IPS-18a (cell line): ENCODE data around the gene STARD3.
"Not testable (repeated sequence)": the region's sequence is repeated elsewhere in the genome, so short reads cannot be mapped to it uniquely, and the experiment has no call there.

Source experiments
- H3K27ac ChIP-seq: one replicate; pipeline ENCODE4 v1.5.1; 2013; ENCODE audit warnings: low read length
- H3K27me3 ChIP-seq: one replicate; pipeline ENCODE4 v1.6.1; 2013; ENCODE audit warnings: mild to moderate bottlenecking, low read length; ENCODE audit not compliant: control insufficient read depth, insufficient read depth
- H3K36me3 ChIP-seq: one replicate; pipeline ENCODE4 v1.6.1; 2013; ENCODE audit warnings: low read depth, low read length; ENCODE audit not compliant: control insufficient read depth
- H3K4me1 ChIP-seq: one replicate; pipeline ENCODE4 v1.6.1; 2013; ENCODE audit warnings: low read depth, low read length; ENCODE audit not compliant: control insufficient read depth
- H3K4me3 ChIP-seq: one replicate; pipeline ENCODE4 v1.5.1; 2013; ENCODE audit warnings: low read length
- H3K9ac ChIP-seq: one replicate; pipeline ENCODE4 v1.6.1; 2013; ENCODE audit warnings: mild to moderate bottlenecking, low read length, moderate library complexity
- H3K9me3 ChIP-seq: one replicate; pipeline ENCODE4 v1.6.1; 2013; ENCODE audit warnings: low read depth, low read length; ENCODE audit not compliant: control insufficient read depth

The STARD3 gene

DNA sequence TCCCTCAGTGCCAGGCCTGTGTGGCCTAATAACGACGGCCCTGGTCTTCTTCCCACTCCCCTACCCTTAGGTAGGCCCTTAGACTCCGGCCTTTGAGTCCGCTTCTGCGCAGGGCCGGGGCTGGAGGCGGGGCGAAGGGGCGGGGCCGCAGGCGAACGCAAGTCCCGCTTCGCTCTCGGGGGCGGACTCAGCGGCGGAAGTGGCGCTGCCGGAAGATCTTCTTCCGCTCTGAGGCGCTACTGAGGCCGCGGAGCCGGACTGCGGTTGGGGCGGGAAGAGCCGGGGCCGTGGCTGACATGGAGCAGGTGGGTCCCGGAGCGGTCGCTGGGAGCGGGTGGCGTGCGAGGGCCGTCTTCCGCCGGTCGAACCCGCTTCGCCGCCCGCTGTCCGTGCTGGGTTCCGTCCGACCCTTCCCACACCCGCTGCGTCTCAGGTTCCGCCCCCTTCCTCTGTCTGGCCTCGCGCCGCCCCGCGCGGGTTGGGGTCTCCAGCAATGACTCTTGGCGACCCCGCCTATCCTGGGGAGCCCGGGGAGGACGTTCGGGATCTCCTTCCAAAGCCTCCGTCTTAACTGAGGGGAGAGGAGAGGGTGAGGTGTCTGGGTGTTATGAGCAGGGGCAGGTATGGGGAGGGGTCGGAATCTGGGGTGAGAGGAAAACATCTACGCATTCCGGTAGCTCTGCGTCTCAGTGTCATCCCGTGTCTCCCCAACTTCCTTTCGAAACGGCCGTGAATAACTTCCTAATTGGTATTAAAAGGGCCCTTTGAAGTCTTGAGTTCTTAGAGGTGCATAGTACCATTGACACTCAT is at the start of gene STARD3:
TSS of gene STARD3 (plus strand) at position 218 of the 810 bp plus-strand sequence. CDS start 16,388 bp downstream, outside the sequence.
- no peak within 1 kb of the TSS for H3K27ac ChIP-seq
- peak within 1 kb of the TSS; percentile 57 for H3K9ac ChIP-seq
- H3K4me3 ChIP-seq: peak within 1 kb of the TSS; percentile 85
- no peaks in the 10 kb centered on the region for H3K9me3 ChIP-seq
- H3K36me3 ChIP-seq: no peaks in the 10 kb centered on the region
- no peaks in the 10 kb centered on the region for H3K27me3 ChIP-seq
- H3K4me1 ChIP-seq: peaks cover 31% of the 10 kb centered on the region

DNA sequence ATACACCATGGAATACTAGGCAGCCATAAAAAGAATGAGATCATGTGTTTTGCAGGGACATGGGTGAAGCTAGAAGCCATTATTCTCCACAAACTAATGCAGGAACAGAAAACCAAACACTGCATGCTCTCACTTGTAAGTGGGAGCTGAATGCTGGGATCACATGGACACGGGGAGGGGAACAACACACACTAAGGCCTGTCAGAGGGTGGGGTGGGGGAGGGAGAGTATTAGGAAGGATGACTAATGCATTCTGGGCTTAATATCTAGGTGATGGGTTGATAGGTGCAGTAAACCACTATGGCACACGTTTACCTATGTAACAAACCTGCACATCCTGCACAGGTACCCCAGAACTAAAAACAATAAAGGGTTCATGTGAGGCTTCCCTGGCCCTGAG is 46.8 kb upstream of the STARD3 start:
- H3K36me3 ChIP-seq, H3K27ac ChIP-seq, H3K4me3 ChIP-seq, H3K9ac ChIP-seq, H3K9me3 ChIP-seq, H3K4me1 ChIP-seq: not testable (repeated sequence)
- H3K27me3 ChIP-seq: peaks cover 43% of the 10 kb centered on the region

DNA sequence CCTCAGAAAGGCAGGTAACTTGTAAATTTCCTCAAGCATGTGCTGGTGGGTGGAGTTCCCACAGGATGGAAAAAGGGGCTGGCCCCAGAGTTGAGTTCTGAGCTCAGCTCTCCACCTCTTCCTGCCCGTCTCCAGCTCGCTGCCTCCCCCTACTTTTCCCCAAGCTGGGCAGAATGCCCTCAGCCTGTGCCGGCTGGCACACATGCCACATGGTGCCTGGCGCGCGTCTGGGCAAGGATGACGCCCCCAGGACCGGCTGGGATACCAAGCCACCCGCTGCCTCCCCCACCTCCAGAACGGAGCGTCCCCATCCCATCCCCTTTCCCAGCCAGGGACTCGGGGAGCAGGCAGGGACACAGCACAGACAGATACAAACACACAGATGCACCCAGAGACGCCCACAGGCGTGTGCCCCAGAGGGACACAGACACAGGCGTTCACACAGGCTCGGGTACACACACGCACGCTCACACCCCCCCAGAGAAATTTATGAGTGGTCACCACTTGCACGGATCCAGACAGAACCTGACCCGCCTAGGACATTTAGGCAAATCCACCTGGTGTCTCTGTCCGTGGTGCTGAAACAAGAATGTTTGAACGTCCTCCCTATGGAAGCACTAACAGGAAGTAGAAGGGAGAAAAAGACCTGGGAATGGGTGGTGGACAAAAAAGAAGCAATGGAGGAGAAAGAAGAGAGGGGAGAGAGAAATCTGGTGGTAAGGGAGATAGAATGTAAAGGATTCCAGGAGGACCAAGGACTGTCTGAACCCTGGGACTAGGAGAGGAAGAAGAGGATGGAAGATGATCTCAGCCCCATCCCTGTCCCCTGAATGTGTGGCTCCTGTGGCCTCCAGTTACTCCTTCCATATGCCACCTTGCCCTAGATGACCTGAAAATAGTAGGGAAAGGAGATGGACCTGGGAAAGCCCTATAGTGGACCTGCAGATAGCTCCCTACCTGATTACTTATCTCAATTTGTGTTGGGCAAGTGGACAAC is 44.7 kb upstream of the STARD3 start:
- H3K9me3 ChIP-seq: no peaks in the 10 kb centered on the region
- peak overlapping the region; percentile 8 for H3K4me3 ChIP-seq
- peaks cover 4% of the 10 kb centered on the region for H3K4me1 ChIP-seq
- H3K9ac ChIP-seq: no peak overlapping the region
- H3K27ac ChIP-seq: no peak overlapping the region
- peaks cover 64% of the 10 kb centered on the region for H3K27me3 ChIP-seq
- no peaks in the 10 kb centered on the region for H3K36me3 ChIP-seq

DNA sequence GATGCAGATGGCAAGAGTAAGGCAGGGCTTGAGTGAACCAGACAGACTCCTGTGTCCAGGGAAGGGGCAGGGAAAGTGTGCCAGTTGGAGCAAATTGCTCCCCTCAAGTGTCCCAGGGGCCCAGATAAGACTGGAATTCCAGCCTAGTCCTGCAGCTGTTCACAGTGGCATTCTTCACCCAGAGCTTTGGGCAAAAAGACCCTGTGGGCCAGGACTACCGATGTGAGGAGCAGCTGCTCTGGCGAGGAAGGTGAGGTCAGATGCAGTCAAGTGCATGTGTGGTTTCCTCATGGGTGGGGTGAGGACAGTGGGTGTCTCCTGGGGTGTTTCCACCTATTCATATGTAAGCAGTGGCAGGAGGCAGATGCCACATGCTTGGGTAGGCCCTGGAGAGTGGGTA is 43.6 kb upstream of the STARD3 start:
- Histone ChIP-seq H3K27me3 (peaks cover 75% of the 10 kb centered on the region), H3K36me3 (no peaks in the 10 kb centered on the region), H3K4me3 (no peak overlapping the region), H3K27ac (no peak overlapping the region), H3K9me3 (no peaks in the 10 kb centered on the region), H3K4me1 (peaks cover 4% of the 10 kb centered on the region), H3K9ac (no peak overlapping the region)

DNA sequence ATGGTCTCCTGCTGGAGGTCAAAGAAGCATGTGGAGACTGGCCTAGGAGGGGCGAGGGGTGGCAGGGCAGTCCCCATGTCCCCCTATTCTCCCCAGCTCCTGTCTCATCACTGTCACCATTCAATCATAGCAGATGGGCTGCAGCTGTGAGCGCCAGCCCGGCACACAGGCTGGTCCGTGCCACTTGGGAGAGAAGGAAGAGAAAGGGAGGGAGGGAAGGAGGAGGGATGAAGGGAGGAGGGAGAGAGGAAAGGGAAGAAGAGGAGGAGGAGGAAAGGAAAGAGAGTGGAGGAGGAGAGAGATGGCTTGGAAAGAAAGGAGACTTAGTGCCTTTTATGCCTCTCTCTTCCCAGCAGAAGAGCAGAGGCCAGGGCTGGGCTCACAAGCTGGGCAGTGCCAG is 41.6 kb upstream of the STARD3 start:
- Histone ChIP-seq H3K4me1 (peaks cover 12% of the 10 kb centered on the region), H3K4me3 (no peak overlapping the region), H3K27ac (no peak overlapping the region)

DNA sequence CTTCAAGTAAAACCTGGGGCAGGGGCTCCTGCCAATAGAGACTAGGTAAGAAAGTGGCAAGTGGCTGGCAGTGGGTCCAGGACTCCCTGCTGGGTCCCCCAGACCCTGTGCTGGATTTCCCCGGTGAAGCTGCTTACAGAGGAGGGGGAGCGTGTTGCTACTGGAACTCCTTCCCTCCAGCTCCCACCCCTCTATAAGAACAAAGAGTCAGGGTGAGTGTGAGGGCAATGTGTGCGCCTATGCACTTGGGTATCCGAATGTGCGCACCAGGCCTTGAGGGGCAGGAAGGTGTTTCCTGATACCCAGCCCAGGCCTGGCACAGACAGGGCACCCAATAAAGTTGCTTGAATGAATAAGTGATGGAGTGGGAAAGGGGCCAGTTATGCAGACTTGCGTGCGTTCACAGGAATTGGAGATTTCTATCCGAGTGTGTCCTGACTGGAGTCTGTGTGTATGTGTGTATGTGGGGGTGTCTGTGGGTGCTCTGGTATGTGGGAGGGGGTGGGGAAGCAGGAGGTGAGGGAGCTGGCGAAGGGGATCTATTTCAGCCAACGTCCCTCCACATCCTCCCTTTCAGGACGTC is 40.9 kb upstream of the STARD3 start:
- Histone ChIP-seq H3K27ac (no peak overlapping the region), H3K27me3 (peaks cover 100% of the 10 kb centered on the region), H3K9me3 (no peaks in the 10 kb centered on the region), H3K4me3 (no peak overlapping the region), H3K4me1 (peaks cover 12% of the 10 kb centered on the region), H3K36me3 (no peaks in the 10 kb centered on the region), H3K9ac (no peak overlapping the region)

More for the DNA sequence above, 41.6 kb upstream of the STARD3 start:
- Histone ChIP-seq H3K27me3 (peaks cover 94% of the 10 kb centered on the region), H3K9me3 (no peaks in the 10 kb centered on the region), H3K36me3 (no peaks in the 10 kb centered on the region), H3K9ac (no peak overlapping the region)

DNA sequence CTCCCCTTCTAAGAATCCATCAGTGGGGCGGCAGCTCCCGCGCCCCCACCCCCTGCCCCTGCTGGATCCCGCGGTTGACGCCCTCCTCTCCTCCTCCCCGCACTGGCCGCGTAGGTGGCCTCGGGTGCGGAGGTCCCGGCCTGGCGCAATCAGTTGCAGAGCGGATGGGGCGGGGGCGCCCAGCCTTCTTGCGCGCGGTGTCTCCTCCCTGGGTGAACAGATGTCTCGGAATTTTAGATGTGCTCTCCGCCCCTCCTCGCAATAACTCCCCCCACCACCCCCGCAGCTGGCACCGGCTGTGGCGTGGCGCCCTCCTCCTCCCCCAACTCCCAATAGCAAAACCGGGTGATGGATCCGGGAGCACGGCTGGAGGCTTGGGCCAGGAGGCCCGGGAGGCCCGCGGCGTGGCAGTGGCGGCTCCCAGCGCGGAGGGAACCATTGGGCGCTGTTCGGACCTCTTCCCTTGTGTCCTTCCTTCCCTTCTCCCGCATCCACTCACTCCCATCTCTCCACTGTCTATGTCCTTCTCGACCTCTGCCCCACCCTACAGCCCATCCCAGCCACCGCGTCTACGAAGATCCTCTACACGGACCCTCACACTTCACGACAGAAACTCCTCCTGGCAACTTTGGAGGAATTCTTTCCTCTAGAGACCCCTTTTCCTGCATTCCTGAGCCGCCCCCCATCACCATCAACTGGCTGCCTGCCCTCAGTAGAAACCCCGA is 40.2 kb upstream of the STARD3 start:
- peak overlapping the region; percentile 4 for H3K4me3 ChIP-seq
- no peak overlapping the region for H3K27ac ChIP-seq

DNA sequence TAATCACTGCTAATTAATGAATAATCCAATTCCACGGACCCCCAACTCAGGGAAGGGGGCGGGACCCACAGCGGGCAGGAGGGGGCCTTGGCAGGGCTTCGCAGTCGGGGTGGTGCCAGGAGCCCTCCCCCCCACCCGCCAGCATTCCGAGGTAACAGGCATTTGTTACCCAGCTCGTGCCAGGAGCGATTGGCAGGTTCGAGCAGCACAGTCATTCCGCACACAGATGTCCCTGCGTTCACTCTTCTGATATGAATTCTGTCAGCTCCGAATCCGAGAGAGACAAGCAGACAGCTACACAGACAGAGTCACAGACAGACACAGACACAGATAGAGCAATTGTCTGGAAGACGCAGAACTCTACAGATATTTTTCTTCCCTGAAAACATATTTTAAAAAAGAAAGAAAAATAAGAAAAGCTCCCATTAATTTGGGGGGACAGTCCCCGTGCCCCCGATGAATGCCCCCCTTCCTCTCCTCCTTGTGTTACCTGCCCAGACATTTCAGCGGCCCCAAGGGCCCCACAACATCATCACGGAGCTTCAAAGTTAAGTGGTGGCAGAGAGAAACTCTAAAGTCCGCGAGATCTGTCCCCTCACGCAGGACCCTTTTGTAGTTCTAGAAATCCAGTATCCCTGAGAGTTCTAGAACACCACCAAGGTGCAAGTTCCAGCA is 39.4 kb upstream of the STARD3 start:
- Histone ChIP-seq H3K9ac (no peak overlapping the region), H3K4me1 (peaks cover 13% of the 10 kb centered on the region), H3K27ac (no peak overlapping the region), H3K36me3 (no peaks in the 10 kb centered on the region), H3K27me3 (peaks cover 100% of the 10 kb centered on the region), H3K4me3 (no peak overlapping the region), H3K9me3 (no peaks in the 10 kb centered on the region)

More for the DNA sequence above, 40.2 kb upstream of the STARD3 start:
- peaks cover 14% of the 10 kb centered on the region for H3K4me1 ChIP-seq
- H3K36me3 ChIP-seq: no peaks in the 10 kb centered on the region
- peaks cover 100% of the 10 kb centered on the region for H3K27me3 ChIP-seq
- H3K9me3 ChIP-seq: no peaks in the 10 kb centered on the region
- no peak overlapping the region for H3K9ac ChIP-seq

DNA sequence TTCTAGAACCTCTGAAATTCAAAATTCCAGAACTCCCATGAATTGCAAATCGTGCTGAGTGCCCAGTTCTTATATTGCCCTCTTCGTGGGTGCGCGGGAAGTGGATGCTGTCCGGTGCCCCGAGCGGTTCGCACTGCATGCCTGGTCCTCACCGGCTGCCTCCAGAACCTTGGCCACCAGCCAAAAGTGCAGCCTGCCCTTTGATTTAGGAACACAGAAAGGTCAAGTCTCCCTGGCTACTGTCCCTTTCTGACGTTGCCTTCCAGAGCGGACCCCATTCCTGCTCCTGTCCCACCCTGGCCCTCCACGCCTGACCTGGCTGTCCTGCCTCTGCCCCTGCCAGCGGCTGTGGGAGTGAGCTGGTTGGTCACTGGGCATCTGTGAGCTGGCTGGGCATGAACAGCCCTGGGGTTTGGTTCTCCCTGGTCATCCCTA is 38.9 kb upstream of the STARD3 start:
- no peak overlapping the region for H3K9ac ChIP-seq
- H3K4me1 ChIP-seq: peaks cover 13% of the 10 kb centered on the region
- H3K27ac ChIP-seq: no peak overlapping the region
- H3K27me3 ChIP-seq: peaks cover 100% of the 10 kb centered on the region
- H3K36me3 ChIP-seq: no peaks in the 10 kb centered on the region
- no peaks in the 10 kb centered on the region for H3K9me3 ChIP-seq
- H3K4me3 ChIP-seq: no peak overlapping the region

DNA sequence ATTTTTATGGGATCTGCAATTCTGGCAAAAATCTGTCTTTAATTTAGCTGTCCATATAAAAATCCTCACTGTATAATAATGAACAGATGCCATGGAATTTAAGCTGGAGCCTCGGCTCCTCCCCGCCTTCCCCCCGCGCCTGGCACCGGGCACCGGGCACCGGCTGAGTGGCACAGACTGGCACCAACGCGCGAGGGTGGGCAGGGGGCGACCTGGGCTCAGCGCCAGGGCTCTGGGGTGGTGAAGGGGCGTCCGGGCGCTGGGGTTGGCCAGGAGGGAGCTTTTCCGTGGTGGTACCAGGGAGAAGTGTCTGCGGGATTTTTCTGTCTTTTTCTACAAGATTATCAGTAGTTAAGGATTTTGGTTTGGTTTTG is 38.3 kb upstream of the STARD3 start:
- H3K36me3 ChIP-seq: no peaks in the 10 kb centered on the region
- H3K4me1 ChIP-seq: peaks cover 13% of the 10 kb centered on the region
- H3K9me3 ChIP-seq: no peaks in the 10 kb centered on the region
- H3K27me3 ChIP-seq: peaks cover 100% of the 10 kb centered on the region
- no peak overlapping the region for H3K27ac ChIP-seq
- no peak overlapping the region for H3K9ac ChIP-seq
- no peak overlapping the region for H3K4me3 ChIP-seq
